Measurements from ENCODE around the gene TTC7B. TPM values are rescaled to one million over a fixed set of nuclear protein-coding genes. Genes with fewer than 3 reads are reported as not detected.

The TTC7B gene
- total and polyA plus RNA-seq, 2 of the 8 experiments (the other 6 are each of a cell fraction or from before 2014, with no cell fraction given), result 23.7 to 34.0 TPM

DNA sequence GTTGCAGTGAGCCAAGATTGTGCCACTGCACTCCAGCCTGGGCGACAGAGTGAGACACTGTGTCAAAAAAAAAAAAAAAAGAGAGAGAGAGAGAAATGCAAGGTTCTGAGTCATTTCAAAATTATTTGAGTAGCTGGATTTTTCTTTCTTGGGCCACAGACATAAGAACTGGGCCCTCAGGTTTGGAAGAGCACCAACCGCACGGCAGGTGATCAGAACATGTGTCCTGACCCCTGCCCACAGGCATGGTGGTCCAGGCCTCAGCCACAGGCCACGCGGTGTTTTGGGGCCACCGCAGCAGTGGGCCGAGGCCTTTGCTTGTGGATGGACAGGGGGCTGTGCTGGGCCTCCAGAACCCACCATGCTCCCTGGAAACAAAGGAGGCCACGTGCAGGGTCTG lies 292.7 kb downstream of the TTC7B start:
- H3K23ac ChIP-seq (ENCODE audit: insufficient read length), result no peak overlapping the region
- no peaks in the 10 kb centered on the region for H3K23me2 ChIP-seq (ENCODE audit: low read depth, low read length)
- ChIA-PET CTCF (ENCODE audit: partially characterized antibody) (interaction anchor here (0.6 to 4.1 kb wide), 8 partner anchors 8 to 285 kb away, joined by 3 to 23 read pairs (median 3); no protein-coding TSS in a partner anchor), POLR2A (ENCODE audit: partially characterized antibody) (interaction anchor here (1.2 kb wide), 1 partner anchor 126 kb away, joined by 4 read pairs; the partner anchor contains the start of gene CALM1)
- TF ChIP-seq TAF1 (IDR thresholded peaks at IDR 0.05; ENCODE audit: low read depth, low read length) (no peak), JUND (IDR thresholded peaks at IDR 0.05; ENCODE audit: low read length) (no peak), GTF2F1 (IDR thresholded peaks at IDR 0.05; ENCODE audit: borderline replicate concordance, low read depth, low read length) (no peak), SIX5 (IDR thresholded peaks at IDR 0.05; ENCODE audit: low read depth, low read length) (no peak), KDM4A (IDR thresholded peaks at IDR 0.05; ENCODE audit: low read depth, low read length, severe bottlenecking) (no peak), TCF12 (IDR thresholded peaks at IDR 0.05; ENCODE audit: low read depth, low read length) (no peak), CHD2 (IDR thresholded peaks at IDR 0.05; ENCODE audit: low read length) (no peak)
- no peak overlapping the region for H2AFZ ChIP-seq (ENCODE audit: low read length)
- DNase-seq (ENCODE audit: low read depth in 1 of 2, low spot score in 2 of 2) (no peak), FAIRE-seq (no peak)
- H3K14ac ChIP-seq (ENCODE audit: insufficient read length), result no peak overlapping the region
- no peaks in the 10 kb centered on the region for H3K79me1 ChIP-seq (ENCODE audit: low read depth, low read length)
- H4K91ac ChIP-seq (replicated peaks; ENCODE audit: insufficient read length, low read length), result no peak overlapping the region
- no peak overlapping the region for H2BK15ac ChIP-seq (ENCODE audit: low read length)
- no peak overlapping the region for H3K18ac ChIP-seq (ENCODE audit: extremely low read depth, low read length)
- no peak overlapping the region for H3K4me3 ChIP-seq (ENCODE audit: extremely low read depth in 1 of 4, insufficient read depth in 2 of 4, low read depth in 3 of 4, low read length in 4 of 4)
- H4K8ac ChIP-seq (ENCODE audit: extremely low read depth, insufficient read depth, low read length), result no peak overlapping the region
- no peak overlapping the region for H4K5ac ChIP-seq (ENCODE audit: insufficient read length, low read depth, low read length)
- 0 out of 4 replicates have a peak, but pooled peaks cover 0 to 5% of the 10 kb centered on the region in 2 experiments for H3K9me3 ChIP-seq (ENCODE audit: insufficient read depth in 2 of 2, low read depth in 1 of 2, low read length in 1 of 2)
- H3K4ac ChIP-seq (replicated peaks; ENCODE audit: insufficient read length, low read depth, low read length), result no peak overlapping the region
- H4K20me1 ChIP-seq (replicated peaks in 1 of 2; ENCODE audit: control insufficient read depth in 1 of 2, insufficient read depth in 2 of 2, low read length in 2 of 2), result no peaks in the 10 kb centered on the region
- H2BK120ac ChIP-seq (replicated peaks; ENCODE audit: low read depth, low read length), result no peak overlapping the region
- no peak overlapping the region for H2AK5ac ChIP-seq (ENCODE audit: low read depth, low read length)
- no peak overlapping the region for H3K9ac ChIP-seq (replicated peaks in 1 of 4; ENCODE audit: extremely low read depth in 1 of 4, low read depth in 3 of 4, low read length in 3 of 4)
- H3K27me3 ChIP-seq (replicated peaks in 1 of 4; ENCODE audit: control insufficient read depth in 3 of 4, extremely low read depth in 1 of 4, insufficient read depth in 3 of 4, low read length in 3 of 4), result no peaks in the 10 kb centered on the region
- no peak overlapping the region for H3K27ac ChIP-seq (ENCODE audit: low read depth, low read length)
- no peak overlapping the region for H3K4me2 ChIP-seq (ENCODE audit: insufficient read depth in 1 of 2, low read depth in 2 of 2, low read length in 2 of 2)
- H3K36me3 ChIP-seq (ENCODE audit: control insufficient read depth in 2 of 4, insufficient read depth in 4 of 4, low read length in 3 of 4), result no peaks in the 10 kb centered on the region
- no peak overlapping the region for H3K56ac ChIP-seq (replicated peaks; ENCODE audit: insufficient read length, low read depth, low read length)
- WGBS, 2 experiments (ENCODE audit: extremely low coverage in 1 of 2, insufficient coverage in 1 of 2, insufficient read length in 1 of 2, insufficient replicate concordance in 2 of 2, low coverage in 1 of 2, low lambda C conversion rate in 2 of 2, missing lambda C conversion rate in 1 of 2), result 98% methylated on average over 7 of the region's 8 CpGs; no CpG with 5 or more reads in 1 of the 2 experiments
- no peaks in the 10 kb centered on the region for H3K79me2 ChIP-seq (ENCODE audit: control insufficient read depth in 1 of 2, insufficient read depth in 2 of 2, low read length in 2 of 2)
- peaks cover 0 to 3% (median 3%) of the 10 kb centered on the region in 4 experiments; a peak in 5 of 7 replicates for H3K4me1 ChIP-seq (replicated peaks in 1 of 4; ENCODE audit: control insufficient read depth in 3 of 4, insufficient read depth in 4 of 4, low read length in 3 of 4)
- 0 out of 2 replicates have a peak overlapping the region, but pooled peaks have one; percentile 9 for H2BK12ac ChIP-seq (ENCODE audit: low read depth, low read length)
- no peak overlapping the region for H2BK20ac ChIP-seq (ENCODE audit: low read length)
- H2BK5ac ChIP-seq (ENCODE audit: low read depth, low read length), result no peak overlapping the region
